ENCODE results near the gene MAML2.

MAML2 gene

DNA sequence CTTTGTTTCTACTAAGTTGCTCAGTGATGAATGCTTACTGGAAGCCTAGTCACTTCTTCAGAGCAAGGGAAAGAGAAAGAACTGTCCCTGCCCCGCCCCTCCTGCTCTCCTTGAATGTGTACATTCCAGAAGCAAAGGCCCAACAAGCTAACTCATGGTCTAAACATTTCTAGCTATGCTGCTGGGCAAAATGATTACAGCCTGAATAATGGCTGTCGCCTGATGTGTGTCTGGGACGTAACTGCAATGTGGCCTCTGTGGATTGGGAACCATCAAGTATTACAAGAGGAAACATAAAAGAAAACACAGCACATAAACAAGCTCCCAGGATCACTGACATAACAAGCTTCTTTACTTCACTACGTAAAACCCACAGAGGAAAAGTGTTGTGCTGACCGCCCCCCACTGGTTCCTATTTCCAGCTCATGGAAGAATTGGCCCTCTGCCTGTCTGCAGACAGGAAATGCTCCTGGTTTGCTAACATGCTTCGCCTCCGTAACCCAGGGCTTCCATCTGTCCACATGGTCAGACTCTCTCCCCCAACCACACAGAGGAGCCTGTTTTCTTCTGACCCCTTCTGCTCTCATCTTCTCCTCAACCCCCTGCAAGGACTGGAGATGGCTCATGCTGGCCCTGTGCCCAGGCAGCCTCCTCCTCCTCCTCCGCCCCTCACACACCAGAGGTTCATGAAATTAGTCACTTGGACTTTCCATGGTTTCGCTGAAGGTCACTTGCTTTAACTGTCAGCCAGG is 187.2 kb downstream of the MAML2 start:
- DNase-seq (ENCODE audit: low read depth) = peak; percentile 93

DNA sequence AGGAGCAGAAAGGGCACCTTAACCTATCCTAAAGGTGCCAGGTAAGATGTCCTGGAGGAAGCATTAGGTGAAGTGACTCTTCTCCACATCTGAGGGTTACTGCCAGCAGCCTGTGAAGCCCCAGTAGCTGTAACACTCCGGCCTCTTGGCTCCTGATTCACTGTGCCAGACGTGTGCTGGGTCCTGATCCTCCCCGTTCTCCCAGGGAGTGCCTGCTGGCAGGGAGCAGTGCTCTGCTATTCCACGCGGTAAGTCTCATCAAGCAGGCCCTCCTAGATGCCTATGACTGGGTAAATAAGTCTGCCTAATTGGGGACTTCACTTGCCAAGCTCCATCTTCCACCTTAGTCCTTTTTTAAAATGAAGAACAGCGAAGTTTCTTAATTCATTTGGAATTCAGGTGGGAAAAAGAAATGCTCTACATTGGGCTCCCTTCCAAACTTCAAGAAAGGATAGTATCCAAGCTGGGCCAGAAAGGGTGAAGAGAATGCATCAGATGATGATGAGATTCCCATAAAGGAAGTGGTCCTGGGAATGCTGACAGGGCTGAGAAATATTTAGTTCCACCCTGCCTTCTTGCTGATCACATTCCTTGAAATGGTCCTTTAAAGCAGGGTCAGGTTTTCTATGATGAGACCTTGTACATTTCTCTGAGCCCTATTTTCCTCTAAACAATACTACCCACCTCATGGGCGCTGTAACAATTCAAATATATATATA is 188.0 kb downstream of the MAML2 start:
- peak; percentile 76 for DNase-seq (ENCODE audit: low read depth)

DNA sequence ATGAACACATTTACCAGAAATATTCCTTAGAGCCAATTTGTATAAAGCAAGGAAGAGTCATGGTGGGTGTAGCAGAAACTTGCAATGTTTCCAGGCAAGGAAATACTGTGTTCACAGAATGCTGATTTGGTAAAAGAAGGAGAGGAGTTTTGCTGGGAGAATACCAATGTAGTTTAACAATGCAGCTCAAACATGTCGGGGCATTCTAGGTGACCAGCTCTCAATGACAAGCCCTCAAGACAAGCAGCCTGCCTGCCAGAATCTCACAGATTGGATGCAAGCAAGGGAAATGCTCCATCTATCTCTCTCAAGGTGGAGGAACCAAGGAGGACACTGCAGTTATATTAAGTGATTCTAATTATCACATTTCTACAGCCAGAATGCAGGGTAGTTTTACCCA is 190.4 kb downstream of the MAML2 start:
- no peak for DNase-seq (ENCODE audit: low read depth)

DNA sequence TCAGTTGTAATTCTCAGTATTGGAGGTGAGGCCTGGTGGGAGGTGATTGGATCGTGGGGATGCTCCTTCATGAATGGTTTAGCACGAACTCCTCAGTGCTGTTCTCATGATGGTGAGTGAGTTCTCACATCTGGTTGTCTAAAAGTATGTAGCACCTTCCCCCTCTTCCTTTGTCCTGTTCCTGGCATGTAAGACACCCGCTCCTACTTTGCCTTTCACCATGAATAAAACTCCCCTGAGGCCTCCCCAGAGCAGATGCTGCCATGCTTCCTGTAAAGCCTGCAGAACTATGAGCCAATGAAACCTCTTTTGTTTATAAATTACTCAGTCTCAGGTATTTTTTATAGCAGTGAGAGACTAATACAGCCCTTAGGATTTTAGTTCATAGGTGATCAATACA is 191.5 kb downstream of the MAML2 start:
- DNase-seq (ENCODE audit: low read depth) = no peak

DNA sequence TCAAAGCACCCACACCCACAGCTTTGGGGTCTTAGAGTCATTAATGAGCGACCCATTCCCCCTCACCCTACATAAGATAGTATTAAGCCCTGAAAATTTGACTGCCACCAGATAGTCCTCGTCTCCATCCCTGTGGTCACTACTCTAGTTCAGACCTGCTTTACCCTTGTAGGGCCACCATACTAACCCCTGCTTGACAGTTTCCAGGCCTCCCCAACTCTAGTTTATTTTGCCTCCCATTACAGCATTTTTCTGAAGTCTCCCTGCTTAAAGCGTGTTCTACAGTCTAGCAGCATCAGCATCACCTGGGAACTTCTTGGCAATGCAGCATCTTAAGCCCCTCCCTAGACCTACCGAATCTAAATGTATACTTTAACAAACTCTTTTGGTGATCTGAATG is 192.4 kb downstream of the MAML2 start:
- DNase-seq (ENCODE audit: low read depth) = no peak

DNA sequence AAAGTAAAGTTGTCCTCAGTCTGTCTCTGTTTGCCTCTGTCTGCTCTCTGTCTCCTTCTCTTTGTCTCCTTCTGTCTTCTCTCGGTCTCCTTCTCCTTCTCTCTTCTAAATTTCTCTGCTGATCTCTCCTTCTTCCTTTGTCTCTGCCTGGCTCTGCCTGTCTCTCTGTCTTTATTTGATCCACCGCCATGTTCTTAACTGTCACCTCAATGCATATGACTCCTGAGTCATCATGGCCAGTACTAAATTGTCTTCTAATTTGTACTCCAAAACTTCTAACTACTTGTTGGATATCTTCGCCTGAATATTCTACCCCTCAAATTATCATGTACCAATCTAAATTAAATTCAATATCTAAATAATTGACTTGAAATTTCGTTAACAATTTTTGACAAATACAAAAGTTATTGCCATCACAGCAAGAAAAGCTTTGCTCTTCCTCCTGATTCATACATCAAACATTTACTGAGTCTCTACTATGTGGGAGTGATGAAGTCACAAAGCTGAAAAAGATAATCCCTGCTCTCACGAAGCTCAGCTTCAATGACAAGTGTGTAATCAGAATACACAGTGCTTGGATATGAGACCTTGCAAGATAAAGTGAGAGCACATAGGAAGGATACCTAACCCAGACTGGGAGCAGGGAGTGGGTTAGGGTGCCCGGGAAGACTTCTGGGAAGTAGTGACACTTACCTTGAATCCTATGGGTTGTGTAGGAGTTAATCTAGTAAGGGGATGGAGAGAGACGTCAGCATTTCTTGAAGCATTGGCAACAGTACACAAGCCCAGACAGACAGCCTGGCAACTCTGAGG is 193.0 kb downstream of the MAML2 start:
- DNase-seq (ENCODE audit: low read depth) = peak; percentile 76

DNA sequence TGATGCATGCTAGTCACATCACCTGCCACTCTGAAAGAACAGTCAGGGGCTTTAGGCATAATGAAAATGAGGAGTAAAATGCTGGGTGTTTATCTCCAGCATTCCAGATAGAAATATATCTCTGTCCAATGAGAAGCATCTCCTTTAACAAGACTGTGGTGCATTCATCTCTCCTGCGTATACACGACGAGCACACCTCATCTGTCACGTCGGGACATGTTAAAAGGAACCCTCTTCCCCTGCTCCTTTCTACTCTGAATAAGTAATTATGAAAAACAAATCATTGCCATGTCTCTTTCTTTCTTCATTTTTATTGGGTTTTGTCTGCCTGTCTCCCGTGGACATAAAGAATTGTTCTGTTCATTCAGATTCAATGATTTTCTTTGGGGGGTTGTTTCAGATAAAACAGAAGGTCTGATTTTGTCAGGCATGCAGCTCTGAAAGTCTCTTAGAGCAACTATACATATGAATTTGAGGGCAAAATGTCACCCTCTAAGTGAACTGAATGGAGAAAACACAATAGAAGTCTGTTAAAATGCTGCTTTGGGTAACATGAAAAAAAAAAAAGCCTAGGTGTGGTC is 195.0 kb downstream of the MAML2 start:
- no peak for DNase-seq (ENCODE audit: low read depth)

DNA sequence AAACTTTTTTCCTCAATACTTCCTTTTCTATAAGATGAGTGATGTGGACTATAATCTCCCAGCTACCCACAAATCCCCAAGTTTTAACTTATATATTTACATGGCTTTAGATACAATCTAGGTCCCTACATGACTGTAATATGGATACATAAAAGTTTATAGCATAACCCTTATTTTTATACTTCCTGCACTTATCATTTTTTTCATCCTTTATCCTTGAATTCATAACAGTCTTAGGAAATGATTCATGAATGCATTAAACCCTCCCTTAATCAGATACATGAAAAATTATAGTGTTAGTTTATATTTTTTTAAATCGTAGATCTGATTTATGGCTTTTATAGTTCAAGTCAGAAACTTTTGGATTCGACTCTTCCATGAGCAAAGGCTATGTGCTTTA is 195.8 kb downstream of the MAML2 start:
- no peak for DNase-seq (ENCODE audit: low read depth)

DNA sequence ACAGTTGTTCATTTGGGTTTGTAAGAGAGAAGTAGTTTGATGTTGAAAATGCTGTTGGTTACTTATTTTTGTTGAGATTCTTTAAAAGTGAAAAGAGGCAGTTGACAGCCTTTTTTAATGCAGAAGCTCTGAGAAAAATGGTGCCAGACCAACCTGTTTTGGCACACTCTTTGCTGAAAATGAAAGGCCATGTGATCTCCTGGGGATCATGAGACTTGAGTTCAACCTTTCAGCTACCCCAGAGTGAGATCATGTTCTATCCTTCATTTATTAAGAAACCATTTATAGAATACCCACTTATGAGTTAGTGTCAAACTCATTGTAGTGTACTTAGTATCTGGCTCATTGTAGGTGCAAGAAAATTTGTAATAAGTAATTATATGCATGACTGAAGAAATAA is 196.2 kb downstream of the MAML2 start:
- no peak for DNase-seq (ENCODE audit: low read depth)

DNA sequence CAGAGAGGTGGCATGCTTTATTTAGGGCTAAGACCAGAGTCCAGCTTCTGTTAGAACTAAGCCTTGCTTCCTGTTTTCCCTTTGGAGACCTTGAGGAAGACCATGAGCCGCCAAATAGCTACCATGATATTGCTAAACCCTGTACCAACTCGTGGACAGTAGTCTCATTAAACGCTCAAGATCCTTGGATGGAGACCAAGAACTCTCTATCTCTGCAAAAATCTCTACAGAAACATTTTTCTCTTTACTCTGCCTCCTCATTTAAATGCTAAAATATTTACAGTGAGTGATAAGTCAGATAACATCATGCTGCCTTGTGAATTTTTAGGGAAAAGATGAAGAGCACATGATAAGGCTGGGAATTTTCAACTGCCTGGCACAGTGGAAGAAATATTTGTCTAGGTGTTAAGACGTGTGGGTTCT is 197.8 kb downstream of the MAML2 start:
- peak; percentile 63 for DNase-seq (ENCODE audit: low read depth)

DNA sequence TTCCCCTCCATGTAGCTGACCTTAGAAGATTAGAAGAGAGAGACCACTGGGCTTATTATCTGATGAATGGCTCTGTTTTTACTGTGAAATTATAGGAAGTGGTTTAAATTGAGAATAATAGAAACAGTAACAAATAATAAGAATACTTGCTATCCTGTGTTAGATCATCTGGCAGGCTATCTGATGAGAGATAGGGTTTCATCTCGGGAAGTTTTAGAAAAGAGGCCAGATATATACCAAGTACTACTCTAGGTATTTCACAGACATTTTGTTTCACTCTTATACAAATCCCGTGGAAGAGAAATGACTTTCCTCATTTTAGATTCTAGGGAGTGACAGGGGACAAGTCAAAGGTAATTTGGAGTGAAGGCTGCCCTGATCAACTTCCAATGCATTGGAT is 198.4 kb downstream of the MAML2 start:
- DNase-seq (ENCODE audit: low read depth) = no peak

DNA sequence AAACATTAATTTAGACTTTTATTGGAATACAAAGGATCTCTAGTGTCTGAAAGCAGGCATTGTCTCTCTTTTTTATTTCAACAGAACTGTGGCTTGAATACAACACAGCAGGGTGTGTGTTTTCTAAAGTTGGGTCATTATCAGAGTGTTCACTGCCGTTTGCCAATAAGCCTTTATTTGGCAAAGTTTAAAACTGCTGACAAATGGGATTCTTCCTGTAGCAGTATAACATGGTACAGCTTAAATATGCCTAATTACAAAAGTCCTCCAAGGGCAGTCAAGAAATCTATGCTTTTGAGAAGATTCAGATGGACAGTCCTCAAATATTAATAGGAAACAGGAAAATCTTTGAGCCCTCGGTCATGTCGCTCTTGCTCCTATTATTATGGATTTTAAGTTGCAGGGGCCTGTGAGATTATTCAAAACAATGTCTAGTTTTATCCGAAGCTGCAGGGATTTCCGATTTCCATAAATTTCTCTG is 199.9 kb downstream of the MAML2 start:
- DNase-seq (ENCODE audit: low read depth) = no peak

DNA sequence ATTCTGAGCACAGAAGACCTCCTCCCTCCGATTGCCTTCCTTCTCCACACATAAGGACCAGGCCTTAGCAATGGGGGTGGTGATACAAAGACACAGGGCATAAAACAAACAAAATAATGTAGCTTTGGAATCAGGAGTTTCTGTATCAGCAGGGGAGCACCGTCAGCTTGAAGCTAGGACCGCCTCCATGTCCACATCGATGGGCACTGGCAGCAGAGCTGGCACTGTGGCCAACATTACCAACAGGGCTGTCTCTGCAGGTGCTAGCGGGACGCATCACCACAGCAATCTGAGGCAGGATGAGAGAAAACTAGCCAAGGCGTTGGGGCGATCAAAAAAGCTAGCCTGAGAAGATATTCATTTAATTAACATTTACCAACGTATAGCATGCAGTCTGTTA is 201.4 kb downstream of the MAML2 start:
- DNase-seq (ENCODE audit: low read depth) = no peak

DNA sequence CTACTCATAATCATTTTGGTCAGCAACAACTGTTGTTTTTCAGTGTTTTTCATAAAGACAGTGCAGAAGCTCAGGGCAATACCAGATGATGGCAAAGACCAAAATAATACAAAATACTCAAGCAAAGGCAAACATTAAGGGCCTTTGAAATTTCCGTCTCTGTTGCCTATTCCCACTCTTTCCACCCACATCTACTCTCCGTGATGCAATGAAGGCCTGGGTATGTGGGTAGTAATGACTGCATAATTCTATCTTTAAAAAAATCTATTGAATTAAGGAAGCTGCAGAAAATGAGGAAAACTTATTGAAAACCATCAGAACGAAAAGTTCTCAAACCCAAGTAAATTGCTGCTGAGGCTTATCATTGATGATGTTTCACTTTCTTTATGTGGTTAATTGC is 203.3 kb downstream of the MAML2 start:
- no peak for DNase-seq (ENCODE audit: low read depth)

DNA sequence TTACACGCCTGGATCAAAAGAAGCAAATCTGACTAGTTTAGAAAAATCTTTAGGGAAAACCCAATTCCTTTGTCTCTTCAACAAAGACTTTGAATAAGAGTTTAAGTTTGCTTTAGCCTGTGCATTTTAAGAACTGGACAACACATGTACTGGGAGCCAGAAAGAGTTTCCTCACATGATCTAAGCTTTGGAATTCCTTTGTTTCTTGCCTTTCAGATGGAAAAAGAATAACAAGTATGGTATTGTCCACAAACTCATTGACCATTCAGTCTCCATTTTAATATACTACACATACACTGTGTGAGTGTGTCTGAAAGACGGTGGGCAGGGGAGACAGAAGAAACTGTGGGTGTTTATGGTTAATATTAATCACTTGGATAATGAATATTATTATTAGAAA is 205.6 kb downstream of the MAML2 start:
- DNase-seq (ENCODE audit: low read depth) = no peak

DNA sequence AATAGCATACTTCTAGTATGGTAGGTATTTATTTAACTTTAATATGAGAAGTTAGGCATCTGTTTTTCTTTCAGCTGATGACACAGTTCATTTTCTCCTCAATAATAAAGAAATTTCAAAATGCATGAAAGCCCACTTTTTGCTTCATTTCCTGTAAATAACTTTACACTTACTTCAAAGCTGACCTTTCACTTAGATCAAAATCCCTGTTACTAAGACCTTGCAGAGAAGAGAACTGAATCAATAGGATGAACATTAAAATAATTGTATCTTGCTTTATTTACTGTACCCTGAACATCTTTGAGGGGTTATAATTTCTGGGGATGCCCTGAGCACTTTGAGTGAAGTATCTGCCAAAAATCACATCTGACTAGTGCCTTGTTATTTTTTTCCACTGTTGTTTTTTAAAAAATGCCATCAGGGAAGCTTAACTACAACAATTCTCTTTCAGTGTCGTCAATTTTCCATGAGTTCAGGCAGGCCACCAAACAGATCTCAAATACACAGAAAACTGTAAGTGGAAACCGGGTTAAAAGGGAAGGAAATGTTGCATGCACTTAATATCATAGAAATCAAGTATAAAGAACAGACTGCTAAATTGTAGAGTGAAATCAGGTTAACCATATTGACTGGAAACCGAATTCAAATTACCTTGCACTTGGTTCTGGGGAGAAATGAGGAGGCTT is 206.2 kb downstream of the MAML2 start:
- no peak for DNase-seq (ENCODE audit: low read depth)

DNA sequence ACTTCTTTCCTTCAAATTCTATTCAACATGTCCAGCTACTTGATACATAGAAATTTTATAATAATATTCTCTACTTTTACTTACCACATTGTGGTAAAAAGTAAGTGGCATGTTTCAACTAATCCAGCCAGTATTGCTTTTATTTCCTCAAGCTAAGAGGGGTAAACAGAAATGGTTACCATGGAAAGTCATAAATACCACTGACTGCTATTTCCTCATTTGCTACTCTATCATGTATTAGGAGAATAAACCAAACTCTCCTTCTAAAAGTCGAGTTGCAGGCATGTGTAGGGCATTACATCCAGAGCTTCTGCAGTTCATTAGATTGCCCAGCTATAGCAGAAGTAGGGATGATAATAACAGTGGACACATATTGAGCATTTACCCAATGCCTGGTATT is 208.4 kb downstream of the MAML2 start:
- DNase-seq (ENCODE audit: low read depth) = no peak

DNA sequence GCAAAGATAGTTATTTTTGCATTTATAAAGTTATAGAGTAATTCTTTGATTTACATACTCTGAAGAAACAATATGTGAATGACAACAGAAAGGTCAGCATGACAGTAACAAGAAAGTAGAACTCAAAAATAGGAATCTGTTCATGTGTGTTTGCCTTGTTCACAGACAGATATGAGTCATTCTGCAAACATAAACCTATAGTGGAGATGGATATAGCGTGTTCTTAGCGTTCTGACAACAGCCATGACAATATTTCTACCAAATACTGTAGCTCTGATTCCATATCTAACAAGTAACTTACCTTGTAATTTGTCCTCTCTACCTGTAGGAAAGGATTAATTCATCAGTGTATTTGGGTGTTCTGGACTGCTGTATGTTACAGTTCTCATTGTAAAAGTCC is 210.6 kb downstream of the MAML2 start:
- DNase-seq (ENCODE audit: low read depth) = no peak

DNA sequence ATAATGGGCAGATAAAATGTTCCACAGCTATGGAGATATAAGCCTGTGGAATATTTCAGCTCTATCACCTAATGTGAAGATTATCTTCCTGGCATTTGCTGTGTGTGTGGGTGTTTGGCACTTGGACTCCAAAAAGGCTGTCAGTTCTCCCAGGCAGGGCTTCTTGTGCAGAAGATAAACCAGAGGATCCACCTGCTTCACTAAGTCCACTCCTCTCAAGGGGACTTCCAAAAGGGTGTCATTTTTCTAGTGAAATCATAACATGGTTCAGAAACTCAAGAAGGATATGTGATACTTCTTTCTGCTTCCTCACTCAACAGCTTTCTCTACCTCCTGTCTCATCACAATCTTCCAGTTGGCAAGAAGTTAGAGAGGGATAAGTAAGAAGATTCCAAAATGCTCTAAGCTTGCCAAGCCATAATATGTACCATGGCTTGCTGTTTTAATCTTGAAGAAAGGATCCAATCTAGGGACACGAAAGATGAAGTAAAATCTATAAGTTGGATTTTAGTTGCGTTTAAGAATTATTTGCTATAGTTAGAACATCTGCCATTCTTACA is 212.9 kb downstream of the MAML2 start:
- DNase-seq (ENCODE audit: low read depth) = no peak

DNA sequence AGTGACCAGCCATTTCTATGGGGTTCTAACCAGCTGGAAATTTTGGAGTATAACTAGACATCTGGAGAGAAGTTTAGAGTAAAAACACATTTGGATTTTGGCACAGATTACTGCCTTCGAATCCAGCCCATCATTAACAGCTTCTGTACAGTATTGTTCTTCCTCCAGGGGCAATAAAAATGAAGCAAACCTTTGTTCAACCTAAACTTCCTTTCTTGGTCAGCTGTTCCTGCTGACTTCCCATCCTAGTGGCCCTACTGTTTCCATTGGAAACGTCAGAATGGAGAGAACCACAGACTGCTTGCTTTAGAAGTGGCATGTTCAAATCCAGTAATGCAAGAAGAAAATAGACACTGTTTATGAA is 215.4 kb downstream of the MAML2 start:
- DNase-seq (ENCODE audit: low read depth) = no peak

DNA sequence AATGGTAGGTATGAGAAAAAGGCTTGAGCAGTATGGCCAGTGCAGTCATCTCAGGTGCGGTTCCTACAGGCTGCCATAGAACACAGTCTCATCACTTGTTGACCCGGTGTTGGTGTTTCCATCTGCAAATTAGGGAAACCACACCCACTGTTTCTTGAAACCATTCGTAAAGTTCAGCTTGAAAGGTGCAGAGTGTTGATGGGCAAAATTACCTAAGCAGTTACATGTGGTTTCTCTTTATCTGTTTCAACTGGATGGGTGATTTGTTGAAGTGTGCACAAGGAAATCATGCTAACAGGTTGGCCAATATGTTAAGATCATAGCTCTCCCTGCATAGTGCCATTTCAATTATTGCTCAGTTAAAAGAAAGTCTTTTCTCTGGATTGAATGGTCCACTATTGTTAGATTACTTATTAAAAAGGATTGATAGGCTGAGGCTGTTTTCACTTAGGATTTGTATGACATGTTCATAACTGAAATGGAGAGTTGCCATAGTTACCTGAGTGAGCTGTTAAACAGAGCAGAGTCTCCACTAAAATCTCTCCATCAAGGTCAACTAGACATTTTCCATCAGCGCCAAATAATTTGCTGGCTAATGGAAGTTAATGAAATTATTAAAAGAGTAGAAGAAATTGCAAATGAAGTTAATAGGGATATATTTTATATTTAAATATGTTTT is 215.9 kb downstream of the MAML2 start:
- no peak for DNase-seq (ENCODE audit: low read depth)

Measured in HS-27A (cell line).